H1 (cell line): ENCODE measurements around the gene JOSD2.

Source experiments
- ATF3 ChIP-seq: IDR thresholded peaks from 2 replicates; pipeline ENCODE4 v1.6.1; 2011; ENCODE audit warnings: low read depth, mild to moderate bottlenecking, low read length; ENCODE audit not compliant: insufficient read depth
- CTCF ChIP-seq, 3 experiments: IDR thresholded peaks; 1 replicate in 2 of 3; 2 replicates in 1 of 3; pipeline versions ENCODE4 v1.5.1 to v1.6.1; 2011; ENCODE audit warnings: low read length in 3 of 3, mild to moderate bottlenecking in 3 of 3, inconsistent platforms in 2 of 3, low read depth in 1 of 3, moderate library complexity in 1 of 3; ENCODE audit not compliant: insufficient read depth in 1 of 3; ENCODE audit errors: control extremely low read depth in 1 of 3
- POLR2A ChIP-seq, 2 experiments: IDR thresholded peaks; 1 replicate in 1 of 2; 2 replicates in 1 of 2; pipeline ENCODE4 v1.6.1; 2011; ENCODE audit warnings: low read depth in 2 of 2, low read length in 2 of 2, mild to moderate bottlenecking in 2 of 2; ENCODE audit errors: control extremely low read depth in 1 of 2
- TAF1 ChIP-seq: IDR thresholded peaks from 2 replicates; pipeline ENCODE4 v1.6.1; 2011; ENCODE audit warnings: mild to moderate bottlenecking, low read depth, low read length

DNA sequence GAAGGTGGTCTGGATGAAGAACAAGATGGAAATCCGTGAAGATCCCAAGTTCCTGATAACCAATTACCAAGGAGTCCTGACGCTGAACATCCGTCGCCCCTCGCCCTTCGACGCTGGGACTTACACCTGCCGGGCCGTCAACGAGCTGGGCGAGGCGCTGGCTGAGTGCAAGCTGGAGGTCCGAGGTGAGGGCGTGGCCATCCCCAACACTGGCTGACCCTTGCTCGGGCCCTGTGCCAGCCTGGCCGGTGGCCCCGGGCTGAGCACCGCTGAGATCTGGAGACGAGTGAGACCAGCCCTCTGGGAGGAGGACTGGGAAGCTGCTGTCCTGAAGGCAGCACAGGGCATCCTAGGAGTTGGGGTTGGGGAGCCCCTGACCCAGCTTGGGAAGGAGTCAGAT lies 46.6 kb downstream of the JOSD2 start:
- no peak for TF ChIP-seq POLR2A (IDR thresholded peaks at IDR 0.05; ENCODE audit: control extremely low read depth in 1 of 2, low read depth in 2 of 2, low read length in 2 of 2)
- no peak for TF ChIP-seq CTCF (IDR thresholded peaks at IDR 0.05; ENCODE audit: control extremely low read depth in 1 of 3, insufficient read depth in 1 of 3, low read depth in 1 of 3, low read length in 3 of 3)
- no peak for TF ChIP-seq ATF3
- TF ChIP-seq TAF1 = no peak
